Natural killer cell (primary cell): Measurements from ENCODE around the gene SUMO3. TPM values are rescaled to one million over a fixed set of nuclear protein-coding genes. Genes with fewer than 3 reads are reported as not detected.

Source experiments
- ATAC-seq, 3 donors: fragments of 150-1000 bp in 2 of 3; fragments of 200-7000 bp in 1 of 3; cut with Tn5 transposase; 1 replicate in 1 of 3; 2 replicates in 2 of 3; pipeline ENCODE4 v1.10.0; 2021; ENCODE audit warnings: mild to moderate bottlenecking in 2 of 3, moderate library complexity in 2 of 3
- DNase-seq, 2 donors: peaks; one replicate each; pipeline versions ENCODE4 v3.0.0 to v3.0.0-alpha.2; 2013 to 2021; ENCODE audit warnings: mixed read lengths in 1 of 2
- H3K27ac ChIP-seq: one replicate; pipeline ENCODE4 v1.5.1; 2013; ENCODE audit warnings: mild to moderate bottlenecking, low read length
- H3K27me3 ChIP-seq: one replicate; pipeline ENCODE4 v1.6.1; 2013; ENCODE audit warnings: low read length; ENCODE audit not compliant: control insufficient read depth, insufficient read depth
- H3K36me3 ChIP-seq: one replicate; pipeline ENCODE4 v1.6.1; 2013; ENCODE audit warnings: low read length; ENCODE audit not compliant: control insufficient read depth, insufficient read depth
- H3K4me1 ChIP-seq: one replicate; pipeline ENCODE4 v1.6.1; 2013; ENCODE audit warnings: low read length; ENCODE audit not compliant: control insufficient read depth, insufficient read depth
- H3K4me3 ChIP-seq: one replicate; pipeline ENCODE4 v1.5.1; 2013; ENCODE audit warnings: low read length
- H3K9me3 ChIP-seq: one replicate; pipeline ENCODE4 v1.6.1; 2013; ENCODE audit warnings: low read length; ENCODE audit not compliant: control insufficient read depth, insufficient read depth
- H3K27ac Mint-ChIP-seq, 2 donors: one replicate each; pipeline ENCODE4 v1.8.0; 2022; ENCODE audit warnings: mild to moderate bottlenecking in 2 of 2, mixed read lengths in 2 of 2, moderate library complexity in 1 of 2
- H3K27me3 Mint-ChIP-seq, 2 donors: one replicate each; pipeline ENCODE4 v1.8.0; 2022; ENCODE audit warnings: low read depth in 2 of 2, mixed read lengths in 2 of 2
- H3K36me3 Mint-ChIP-seq: one replicate; pipeline ENCODE4 v1.8.0; 2022; ENCODE audit warnings: mixed read lengths
- H3K4me1 Mint-ChIP-seq, 2 donors: one replicate each; pipeline ENCODE4 v1.8.0; 2022; ENCODE audit warnings: mixed read lengths in 2 of 2
- H3K4me3 Mint-ChIP-seq: one replicate; pipeline ENCODE4 v1.8.0; 2022; ENCODE audit warnings: mild to moderate bottlenecking, moderate library complexity, mixed read lengths
- H3K9me3 Mint-ChIP-seq, 2 donors: one replicate each; pipeline ENCODE4 v1.8.0; 2022; ENCODE audit warnings: mixed read lengths in 2 of 2
- WGBS: methylation state at CpG from one replicate; pipeline ENCODE4 v1.1.7; 2013; ENCODE audit warnings: missing lambda C conversion rate; ENCODE audit not compliant: insufficient coverage; 5-methylcytosine and 5-hydroxymethylcytosine counted together
- intact Hi-C: fragments of 100-400 bp; cut with micrococcal nuclease; formaldehyde crosslinking; loops from one replicate; pipeline ENCODE4 v1.14.2; 2022
- total RNA-seq, 4 donors: library from RNA; stranded (reverse); fragments of 120-200 nt in 1 of 4; gene quantifications; one replicate each; pipeline versions ENCODE4 v1.2.3 to v1.2.4, GENCODE V29; 2013 to 2022
- TF ChIP-seq, protein P1 (sequence below): fragments of 200-600 bp; IDR thresholded peaks from one replicate; pipeline ENCODE4 v1.8.0; 2022; ENCODE audit warnings: antibody characterized with exemption

Gene SUMO3
- total RNA-seq, 3 donors from 2014 or later (not counting 1 experiment from before 2014, with no cell fraction given) = 64.0 to 70.1 (median 65.2) TPM

- Histone ChIP-seq H3K4me1 (peaks cover 21% of the 10 kb centered on the region), H3K36me3 (peaks cover 67% of the 10 kb centered on the region), H3K27ac (peak overlapping the region; percentile 65), H3K9me3 (no peaks in the 10 kb centered on the region), H3K4me3 (no peak overlapping the region), H3K27me3 (no peaks in the 10 kb centered on the region)
- WGBS = 96% methylated on average over 14 of the region's 14 CpGs
- Mint-ChIP-seq H3K27me3 (no peaks in the 10 kb centered on the region), H3K9me3 (no peaks in the 10 kb centered on the region), H3K4me1 (peaks cover 43 to 47% of the 10 kb centered on the region in 2 donors), H3K36me3 (no peaks in the 10 kb centered on the region), H3K4me3 (peak overlapping the region; percentile 80), H3K27ac (peak overlapping the region; percentile 88 to 92)
- ATAC-seq (no peak), DNase-seq (no peak)
- intact Hi-C loops = no loop called here
- TF ChIP-seq, protein P1, sequence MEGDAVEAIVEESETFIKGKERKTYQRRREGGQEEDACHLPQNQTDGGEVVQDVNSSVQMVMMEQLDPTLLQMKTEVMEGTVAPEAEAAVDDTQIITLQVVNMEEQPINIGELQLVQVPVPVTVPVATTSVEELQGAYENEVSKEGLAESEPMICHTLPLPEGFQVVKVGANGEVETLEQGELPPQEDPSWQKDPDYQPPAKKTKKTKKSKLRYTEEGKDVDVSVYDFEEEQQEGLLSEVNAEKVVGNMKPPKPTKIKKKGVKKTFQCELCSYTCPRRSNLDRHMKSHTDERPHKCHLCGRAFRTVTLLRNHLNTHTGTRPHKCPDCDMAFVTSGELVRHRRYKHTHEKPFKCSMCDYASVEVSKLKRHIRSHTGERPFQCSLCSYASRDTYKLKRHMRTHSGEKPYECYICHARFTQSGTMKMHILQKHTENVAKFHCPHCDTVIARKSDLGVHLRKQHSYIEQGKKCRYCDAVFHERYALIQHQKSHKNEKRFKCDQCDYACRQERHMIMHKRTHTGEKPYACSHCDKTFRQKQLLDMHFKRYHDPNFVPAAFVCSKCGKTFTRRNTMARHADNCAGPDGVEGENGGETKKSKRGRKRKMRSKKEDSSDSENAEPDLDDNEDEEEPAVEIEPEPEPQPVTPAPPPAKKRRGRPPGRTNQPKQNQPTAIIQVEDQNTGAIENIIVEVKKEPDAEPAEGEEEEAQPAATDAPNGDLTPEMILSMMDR = no peak
Measured at GRCh38 chr21:44855572-44855971, 37.7 kb upstream of the SUMO3 start.

- no peaks in the 10 kb centered on the region for H3K27me3 Mint-ChIP-seq
- H3K4me3 Mint-ChIP-seq = peak overlapping the region; percentile 80
- Histone ChIP-seq H3K4me3 (no peak overlapping the region), H3K36me3 (peaks cover 74% of the 10 kb centered on the region), H3K27me3 (no peaks in the 10 kb centered on the region), H3K27ac (peak overlapping the region; percentile 65), H3K4me1 (peaks cover 21% of the 10 kb centered on the region), H3K9me3 (no peaks in the 10 kb centered on the region)
- WGBS = 68% methylated on average over 31 of the region's 31 CpGs
- intact Hi-C loops = no loop called here
- H3K9me3 Mint-ChIP-seq = no peaks in the 10 kb centered on the region
- peaks cover 42 to 43% of the 10 kb centered on the region in 2 donors for H3K4me1 Mint-ChIP-seq
- DNase-seq = peak in 1 of 2 donors; percentile 51
- ATAC-seq = peak; percentile 21 to 51 (median 47)
- TF ChIP-seq, protein P1 = no peak
- peak overlapping the region; percentile 88 to 92 for H3K27ac Mint-ChIP-seq
- no peaks in the 10 kb centered on the region for H3K36me3 Mint-ChIP-seq
Measured at GRCh38 chr21:44854664-44855446, 37.0 kb upstream of the SUMO3 start.

- H3K4me3 Mint-ChIP-seq = peak overlapping the region; percentile 80
- TF ChIP-seq, protein P1 = no peak
- Histone ChIP-seq H3K36me3 (peaks cover 75% of the 10 kb centered on the region), H3K27ac (peak overlapping the region; percentile 65), H3K27me3 (no peaks in the 10 kb centered on the region), H3K4me1 (peaks cover 21% of the 10 kb centered on the region), H3K9me3 (no peaks in the 10 kb centered on the region), H3K4me3 (no peak overlapping the region)
- intact Hi-C loops = no loop called here
- ATAC-seq (peak; percentile 56 to 72 (median 61)), DNase-seq (peak; percentile 37 to 40)
- H3K27ac Mint-ChIP-seq = peak overlapping the region; percentile 88 to 92
- no peaks in the 10 kb centered on the region for H3K27me3 Mint-ChIP-seq
- WGBS = 13% methylated on average over 9 of the region's 14 CpGs
- H3K4me1 Mint-ChIP-seq = peaks cover 37 to 43% of the 10 kb centered on the region in 2 donors
- H3K36me3 Mint-ChIP-seq = no peaks in the 10 kb centered on the region
- no peaks in the 10 kb centered on the region for H3K9me3 Mint-ChIP-seq
Measured at GRCh38 chr21:44854391-44854663, 36.5 kb upstream of the SUMO3 start.
